DND-41 (cell line): Measurements from ENCODE around the gene POLN.

ENCODE experiments used
- ATAC-seq: fragments of 200-7000 bp; cut with Tn5 transposase; 3 replicates; pipeline ENCODE4 v1.9.1; 2021; ENCODE audit warnings: low read depth; ENCODE audit not compliant: insufficient read depth
- DNase-seq: peaks from one replicate; pipeline ENCODE4 v3.0.0-alpha.2; 2020
- H2AFZ ChIP-seq: 2 replicates; pipeline ENCODE4 v1.6.0; 2012; ENCODE audit warnings: low read depth, low read length
- H3K27ac ChIP-seq: 2 replicates; pipeline ENCODE4 v1.5.1; 2012; ENCODE audit warnings: low read length, inconsistent platforms
- H3K27me3 ChIP-seq: fragments of 200-600 bp; sonication (generic); 2 replicates; pipeline ENCODE4 v1.6.0; 2012; ENCODE audit warnings: low read length, mild to moderate bottlenecking, inconsistent platforms; ENCODE audit not compliant: insufficient read depth, poor library complexity
- H3K36me3 ChIP-seq: 2 replicates; pipeline ENCODE4 v1.5.1; 2012; ENCODE audit warnings: low read length, inconsistent platforms; ENCODE audit not compliant: insufficient read depth
- H3K4me1 ChIP-seq: 2 replicates; pipeline ENCODE4 v1.5.1; 2012; ENCODE audit warnings: mild to moderate bottlenecking, low read length; ENCODE audit not compliant: insufficient read depth
- H3K4me2 ChIP-seq: 2 replicates; pipeline ENCODE4 v1.6.0; 2012; ENCODE audit warnings: mild to moderate bottlenecking, moderate library complexity, low read length, inconsistent platforms; ENCODE audit not compliant: insufficient read depth
- H3K4me3 ChIP-seq, 2 experiments: fragments of 200-600 bp in 1 of 2; shearing (Covaris generic) in 1 of 2; 2 replicates each; pipeline ENCODE4 v1.5.1; 2012 to 2016; ENCODE audit warnings: inconsistent platforms in 2 of 2, low read length in 2 of 2, mild to moderate bottlenecking in 2 of 2, low read depth in 1 of 2, moderate library complexity in 1 of 2
- H3K79me2 ChIP-seq: 2 replicates; pipeline ENCODE4 v1.6.0; 2012; ENCODE audit warnings: low read length, inconsistent platforms; ENCODE audit not compliant: insufficient read depth
- H3K9ac ChIP-seq: 2 replicates; pipeline ENCODE4 v1.6.0; 2012; ENCODE audit warnings: low read depth, mild to moderate bottlenecking, inconsistent platforms, low read length, moderate library complexity
- H3K9me3 ChIP-seq: 2 replicates; pipeline ENCODE4 v1.5.1; 2012; ENCODE audit warnings: low read length, moderate library complexity, mild to moderate bottlenecking, inconsistent platforms; ENCODE audit not compliant: insufficient read depth, severe bottlenecking
- H4K20me1 ChIP-seq: 2 replicates; pipeline ENCODE4 v1.6.0; 2012; ENCODE audit warnings: low read length; ENCODE audit not compliant: insufficient read depth
- EZH2 ChIP-seq: IDR thresholded peaks from 3 replicates; pipeline ENCODE4 v1.6.1; 2012; ENCODE audit warnings: borderline replicate concordance, low read depth, mild to moderate bottlenecking, moderate library complexity, low read length, inconsistent platforms; ENCODE audit not compliant: severe bottlenecking
- TF ChIP-seq, protein P1 (sequence below): IDR thresholded peaks from 2 replicates; pipeline ENCODE4 v1.5.1; 2012; ENCODE audit warnings: borderline replicate concordance, low read length, moderate library complexity, mild to moderate bottlenecking; ENCODE audit not compliant: poor library complexity, severe bottlenecking; ENCODE audit errors: extremely low read depth

Gene POLN

GRCh38 chr4:2261110-2261852, 19.4 kb upstream of the POLN start:
- H3K4me1 ChIP-seq = peaks cover 37% of the 10 kb centered on the region
- peak overlapping the region; percentile 79 for H2AFZ ChIP-seq
- H3K4me3 ChIP-seq = peak overlapping the region; percentile 55 to 86; a peak in 3 of 4 replicates
- peaks cover 32% of the 10 kb centered on the region for H3K79me2 ChIP-seq
- peak overlapping the region; percentile 67 for H3K27ac ChIP-seq
- peak overlapping the region; percentile 85 for H3K4me2 ChIP-seq
- ATAC-seq = no peak
- H3K9ac ChIP-seq = peak overlapping the region; percentile 73
- no peaks in the 10 kb centered on the region for H3K27me3 ChIP-seq
- peak; percentile 57 for DNase-seq
- TF ChIP-seq EZH2 = no peak
- TF ChIP-seq, protein P1, sequence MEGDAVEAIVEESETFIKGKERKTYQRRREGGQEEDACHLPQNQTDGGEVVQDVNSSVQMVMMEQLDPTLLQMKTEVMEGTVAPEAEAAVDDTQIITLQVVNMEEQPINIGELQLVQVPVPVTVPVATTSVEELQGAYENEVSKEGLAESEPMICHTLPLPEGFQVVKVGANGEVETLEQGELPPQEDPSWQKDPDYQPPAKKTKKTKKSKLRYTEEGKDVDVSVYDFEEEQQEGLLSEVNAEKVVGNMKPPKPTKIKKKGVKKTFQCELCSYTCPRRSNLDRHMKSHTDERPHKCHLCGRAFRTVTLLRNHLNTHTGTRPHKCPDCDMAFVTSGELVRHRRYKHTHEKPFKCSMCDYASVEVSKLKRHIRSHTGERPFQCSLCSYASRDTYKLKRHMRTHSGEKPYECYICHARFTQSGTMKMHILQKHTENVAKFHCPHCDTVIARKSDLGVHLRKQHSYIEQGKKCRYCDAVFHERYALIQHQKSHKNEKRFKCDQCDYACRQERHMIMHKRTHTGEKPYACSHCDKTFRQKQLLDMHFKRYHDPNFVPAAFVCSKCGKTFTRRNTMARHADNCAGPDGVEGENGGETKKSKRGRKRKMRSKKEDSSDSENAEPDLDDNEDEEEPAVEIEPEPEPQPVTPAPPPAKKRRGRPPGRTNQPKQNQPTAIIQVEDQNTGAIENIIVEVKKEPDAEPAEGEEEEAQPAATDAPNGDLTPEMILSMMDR = no peak
- peaks cover 46% of the 10 kb centered on the region for H4K20me1 ChIP-seq
- H3K9me3 ChIP-seq = no peaks in the 10 kb centered on the region
- peaks cover 40% of the 10 kb centered on the region for H3K36me3 ChIP-seq

DNA sequence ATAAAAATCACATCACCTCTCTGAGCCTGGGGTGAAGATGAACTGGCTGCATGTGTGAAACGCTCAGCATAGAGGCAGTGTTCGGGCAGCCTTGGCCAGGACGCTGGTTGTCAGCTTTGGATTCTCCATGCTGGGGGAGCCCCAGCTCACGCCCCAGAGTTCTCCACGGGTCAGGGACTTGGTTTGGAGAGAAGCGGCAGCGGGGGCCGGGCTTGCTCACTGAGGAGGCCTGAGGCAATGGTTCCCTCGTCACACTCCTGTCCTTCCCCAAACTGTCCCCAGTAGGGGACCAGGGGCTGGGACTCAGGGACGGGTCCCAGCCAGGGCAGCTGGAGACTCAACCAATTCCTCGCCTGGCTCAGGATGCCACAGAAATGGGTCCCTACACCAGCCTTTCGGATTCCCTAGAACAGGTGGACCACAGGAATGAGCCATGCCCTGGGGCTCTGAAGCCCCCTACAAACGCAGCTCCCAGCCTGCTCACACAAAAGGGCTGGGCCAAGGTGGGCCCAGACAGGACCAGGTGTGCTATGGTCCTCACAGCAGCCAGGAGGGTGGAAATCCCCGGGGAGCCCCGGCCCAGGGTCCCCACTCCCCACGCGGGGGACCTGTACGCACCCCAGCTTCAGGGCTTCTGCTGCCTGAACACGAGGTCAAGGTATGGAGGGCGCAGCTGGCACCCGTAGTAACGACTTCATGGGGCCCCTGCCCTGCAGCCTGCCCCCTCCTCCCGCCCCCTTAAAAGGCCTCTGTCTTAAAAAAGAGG, 18.6 kb upstream of the POLN start:
- ATAC-seq (no peak), DNase-seq (no peak)
- Histone ChIP-seq H3K9me3 (no peaks in the 10 kb centered on the region), H2AFZ (no peak overlapping the region), H3K4me1 (peaks cover 37% of the 10 kb centered on the region), H4K20me1 (peaks cover 54% of the 10 kb centered on the region), H3K4me3 (peak overlapping the region; percentile 55 to 86; a peak in 3 of 4 replicates), H3K79me2 (peaks cover 32% of the 10 kb centered on the region), H3K27me3 (no peaks in the 10 kb centered on the region), H3K36me3 (peaks cover 43% of the 10 kb centered on the region), H3K9ac (peak overlapping the region; percentile 73), H3K27ac (no peak overlapping the region; the same call in 1 of the 2 replicates), H3K4me2 (peak overlapping the region; percentile 85)
- TF ChIP-seq, protein P1 = no peak
- TF ChIP-seq EZH2 = no peak

- ATAC-seq (no peak), DNase-seq (no peak)
- Histone ChIP-seq H3K79me2 (peaks cover 32% of the 10 kb centered on the region), H3K9ac (peak overlapping the region; percentile 73; the same call in 1 of the 2 replicates), H4K20me1 (peaks cover 61% of the 10 kb centered on the region), H2AFZ (no peak overlapping the region), H3K27me3 (no peaks in the 10 kb centered on the region), H3K4me1 (peaks cover 37% of the 10 kb centered on the region), H3K27ac (no peak overlapping the region), H3K9me3 (no peaks in the 10 kb centered on the region), H3K36me3 (peaks cover 46% of the 10 kb centered on the region), H3K4me3 (peak overlapping the region in 1 of 2 experiments; percentile 86; a peak in 1 of 4 replicates), H3K4me2 (peak overlapping the region; percentile 85)
- TF ChIP-seq, protein P1 = no peak
- TF ChIP-seq EZH2 = no peak
Measured at GRCh38 chr4:2259541-2260343, 17.8 kb upstream of the POLN start.
